NCI-H82 treated with DMSO at 0.1 percent for 48 hours (cell line): ENCODE data around the gene RBBP9.
"Not testable (repeated sequence)": the region's sequence is repeated elsewhere in the genome, so short reads cannot be mapped to it uniquely, and the experiment has no call there.

Source experiments
- DNase-seq: peaks from one replicate; lab custom pipeline; 2025; ENCODE audit not compliant: unreplicated experiment; lab: John Stamatoyannopoulos, UW

Gene RBBP9

GRCh38 chr20:18506744-18507143 is 9.7 kb upstream of the RBBP9 start:
- DNase-seq, result no peak

- DNase-seq, result no peak
Measured at GRCh38 chr20:18504479-18505060, 7.5 kb upstream of the RBBP9 start.

DNA sequence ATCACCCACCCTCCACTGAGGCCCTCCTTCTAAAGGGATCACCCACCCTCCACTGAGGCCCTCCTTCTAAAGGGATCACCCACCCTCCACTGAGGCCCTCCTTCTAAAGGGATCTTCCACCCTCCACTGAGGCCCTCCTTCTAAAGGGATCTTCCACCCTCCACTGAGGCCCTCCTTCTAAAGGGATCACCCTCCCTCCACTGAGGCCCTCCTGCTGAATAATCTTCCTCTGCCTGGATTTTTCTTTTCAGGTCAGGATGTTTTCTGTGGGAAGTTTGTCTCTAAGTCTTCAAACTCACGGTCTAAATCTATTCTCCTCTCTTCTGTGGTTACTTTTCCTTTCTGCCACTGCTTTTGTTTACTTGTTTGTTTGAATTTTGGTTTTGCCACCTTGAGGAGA is 4.6 kb upstream of the RBBP9 start:
- DNase-seq, result not testable (repeated sequence)

DNA sequence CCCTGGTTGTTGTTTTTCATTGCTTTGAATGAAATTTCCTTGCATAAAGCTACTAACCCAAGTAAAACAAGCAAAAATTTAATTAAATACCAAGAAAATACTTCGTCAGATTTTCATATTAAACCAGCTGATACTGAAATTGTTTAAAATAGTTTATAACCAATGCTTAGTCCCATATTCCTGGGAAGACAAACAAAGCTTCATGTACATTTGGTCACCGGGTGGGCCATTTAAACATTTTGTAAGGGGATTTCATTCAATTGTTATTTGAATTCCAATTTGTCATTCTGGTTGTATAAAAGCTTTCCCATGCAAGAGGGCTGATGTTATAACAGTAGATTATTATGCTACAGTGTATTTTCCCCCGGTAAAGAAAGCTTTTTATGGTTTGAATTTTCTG is 578 bp upstream of the RBBP9 start:
- no peak for DNase-seq

GRCh38 chr20:18496042-18496441 is 983 bp downstream of the RBBP9 start:
- peak; percentile 13 for DNase-seq

GRCh38 chr20:18488301-18488700 is 8.7 kb downstream of the RBBP9 start:
- no peak for DNase-seq

- no peak for DNase-seq
Measured at GRCh38 chr20:18481596-18481995, 15.4 kb downstream of the RBBP9 start.

GRCh38 chr20:18477821-18478220 is 19.2 kb downstream of the RBBP9 start:
- DNase-seq, result no peak

- DNase-seq, result no peak
Measured at GRCh38 chr20:18477218-18477617, 19.8 kb downstream of the RBBP9 start.

- peak; percentile 95 for DNase-seq
Measured at GRCh38 chr20:18466894-18467730, 29.9 kb downstream of the RBBP9 start, which contains the start of the genes DZANK1 and POLR3F. Gene DZANK1, minus strand, starts transcription at chr20:18467030. Its CDS starts 1,672 bp downstream, at chr20:18465358. Gene POLR3F, plus strand, starts transcription at chr20:18467390. Its CDS starts 117 bp downstream, at chr20:18467507.

GRCh38 chr20:18466574-18466893 is 30.5 kb downstream of the RBBP9 start:
- DNase-seq, result no peak

DNA sequence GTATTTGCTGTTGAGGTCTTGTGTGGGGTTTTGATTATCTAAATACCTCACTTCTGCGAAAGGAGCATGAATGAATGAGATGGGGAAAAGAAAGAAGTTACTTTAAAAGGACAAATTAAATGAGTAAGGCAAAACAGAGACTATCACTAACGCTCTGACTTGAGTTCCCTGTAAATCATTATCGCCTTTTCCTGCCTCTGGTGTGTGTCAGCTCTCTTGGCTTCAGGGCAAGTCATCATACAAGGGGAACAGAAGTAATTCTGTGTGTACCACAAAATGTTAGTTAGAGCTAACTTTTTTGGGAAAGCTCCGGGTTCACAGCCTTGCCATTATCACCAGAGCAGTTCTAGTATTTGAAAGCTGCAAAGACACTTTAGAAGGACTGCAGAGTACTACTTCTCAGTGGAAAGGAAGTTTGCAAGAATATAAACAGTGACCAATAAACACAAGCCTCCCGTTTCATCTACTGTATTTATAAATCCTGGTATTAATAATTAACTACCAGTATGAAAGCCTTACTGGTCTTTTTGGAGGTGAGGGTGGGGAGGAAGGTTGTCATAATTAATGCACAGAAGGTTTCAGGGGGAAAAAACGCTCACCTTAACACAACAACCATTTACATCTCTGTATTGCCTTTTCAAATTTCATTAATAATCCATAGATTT is 31.4 kb downstream of the RBBP9 start:
- DNase-seq, result no peak

- DNase-seq, result no peak
Measured at GRCh38 chr20:18456600-18456999, 40.4 kb downstream of the RBBP9 start.

- DNase-seq, result peak; percentile 96
Measured at GRCh38 chr20:18443886-18444285, 53.1 kb downstream of the RBBP9 start.

DNA sequence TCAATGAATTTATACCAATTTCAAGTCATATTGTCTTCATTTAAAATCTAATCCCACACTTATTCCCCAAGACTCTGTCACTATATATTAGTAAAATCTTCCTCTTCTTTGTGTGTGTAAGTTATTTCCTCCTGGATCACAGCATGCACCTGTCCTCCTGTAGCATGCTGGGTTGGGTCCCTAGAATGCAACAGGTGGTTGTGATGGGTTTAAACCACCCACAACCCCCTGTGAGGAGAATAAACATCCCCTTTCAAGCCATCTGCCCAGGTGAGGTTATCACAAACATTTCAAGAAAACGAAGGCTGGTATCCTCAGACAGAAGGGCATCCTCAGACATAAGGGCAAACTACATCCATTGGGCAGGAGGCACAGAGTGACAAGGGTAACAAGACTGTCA is 56.6 kb downstream of the RBBP9 start:
- no peak for DNase-seq

DNA sequence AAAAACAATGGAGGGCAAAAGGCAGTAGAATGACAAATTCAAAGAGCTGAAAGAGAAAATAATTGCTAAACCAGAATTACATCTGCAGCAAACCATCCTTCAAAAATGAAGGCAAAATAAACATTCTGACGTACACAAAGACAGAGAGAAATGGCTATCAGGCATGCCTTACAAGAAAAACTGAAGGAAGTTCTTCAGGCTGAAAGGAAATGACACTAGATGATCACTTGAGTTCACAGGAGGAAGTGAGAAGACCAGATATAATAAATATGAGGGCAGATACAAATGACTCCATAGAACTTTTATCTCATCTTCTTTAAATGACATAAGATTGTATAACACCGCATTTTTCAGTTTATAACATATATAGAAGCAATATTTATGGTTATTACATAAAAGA is 60.2 kb downstream of the RBBP9 start:
- DNase-seq, result no peak
